ENCODE results near the gene TGFA. TPM values are rescaled to one million over a fixed set of nuclear protein-coding genes. Genes with fewer than 3 reads are reported as not detected.

TGFA gene
- total RNA-seq, 1 donor from 2014 or later = 89.1 TPM

DNA sequence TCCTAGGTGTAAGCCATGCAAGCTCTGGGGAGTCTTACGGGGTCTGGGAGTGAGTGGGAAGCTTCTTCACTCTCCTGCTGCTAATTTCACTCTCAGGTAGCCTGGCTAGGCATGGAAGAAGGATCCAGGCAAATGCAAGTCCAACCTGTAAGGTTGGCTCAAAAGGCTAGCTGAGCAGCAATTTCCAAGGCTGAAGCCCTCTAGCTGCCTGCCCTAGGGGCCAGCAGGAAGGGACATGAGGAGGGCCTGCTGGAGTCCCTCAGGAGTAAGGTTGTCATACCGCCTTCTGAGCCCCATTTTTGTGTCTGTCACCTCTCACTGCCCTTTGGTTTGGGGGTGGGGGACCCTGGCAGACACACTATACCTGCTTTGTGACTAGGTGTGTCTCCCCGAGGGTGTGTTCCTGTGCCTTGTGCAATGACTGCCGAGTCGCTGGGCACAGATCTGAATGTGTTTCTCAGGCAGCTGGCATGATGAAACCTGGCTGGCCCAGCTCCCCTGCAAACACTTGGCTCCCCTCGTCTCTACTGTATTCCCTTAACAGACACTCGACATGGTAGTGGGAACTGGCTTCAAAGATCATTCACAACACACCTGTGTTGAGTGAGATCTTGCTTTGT lies 127.8 kb downstream of the TGFA start:
- TF ChIP-seq, protein P1, sequence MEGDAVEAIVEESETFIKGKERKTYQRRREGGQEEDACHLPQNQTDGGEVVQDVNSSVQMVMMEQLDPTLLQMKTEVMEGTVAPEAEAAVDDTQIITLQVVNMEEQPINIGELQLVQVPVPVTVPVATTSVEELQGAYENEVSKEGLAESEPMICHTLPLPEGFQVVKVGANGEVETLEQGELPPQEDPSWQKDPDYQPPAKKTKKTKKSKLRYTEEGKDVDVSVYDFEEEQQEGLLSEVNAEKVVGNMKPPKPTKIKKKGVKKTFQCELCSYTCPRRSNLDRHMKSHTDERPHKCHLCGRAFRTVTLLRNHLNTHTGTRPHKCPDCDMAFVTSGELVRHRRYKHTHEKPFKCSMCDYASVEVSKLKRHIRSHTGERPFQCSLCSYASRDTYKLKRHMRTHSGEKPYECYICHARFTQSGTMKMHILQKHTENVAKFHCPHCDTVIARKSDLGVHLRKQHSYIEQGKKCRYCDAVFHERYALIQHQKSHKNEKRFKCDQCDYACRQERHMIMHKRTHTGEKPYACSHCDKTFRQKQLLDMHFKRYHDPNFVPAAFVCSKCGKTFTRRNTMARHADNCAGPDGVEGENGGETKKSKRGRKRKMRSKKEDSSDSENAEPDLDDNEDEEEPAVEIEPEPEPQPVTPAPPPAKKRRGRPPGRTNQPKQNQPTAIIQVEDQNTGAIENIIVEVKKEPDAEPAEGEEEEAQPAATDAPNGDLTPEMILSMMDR (conservative IDR thresholded peaks at IDR 0.05; ENCODE audit: low read depth, low read length) = no peak
- DNase-seq (ENCODE audit: low read depth) = no peak

DNA sequence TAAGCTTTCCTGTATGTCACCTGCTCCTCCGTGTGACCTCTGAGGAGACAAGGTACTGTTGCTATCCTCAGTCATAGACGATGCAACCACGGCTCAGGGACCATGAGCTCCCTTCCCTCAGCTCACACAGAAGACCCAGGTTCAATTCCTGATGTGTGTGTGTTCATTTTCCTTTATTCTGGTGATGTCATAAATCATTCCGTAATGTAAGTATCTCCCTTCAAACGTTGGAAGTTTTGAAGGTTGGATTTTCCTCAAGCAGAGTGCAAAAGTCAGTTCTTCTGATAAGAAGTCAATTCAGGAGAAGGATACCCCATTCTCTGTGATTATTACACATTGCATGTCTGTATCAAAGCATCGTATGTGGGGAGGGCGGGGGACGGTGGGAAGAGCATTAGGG lies 132.9 kb downstream of the TGFA start:
- DNase-seq (ENCODE audit: low read depth) = no peak
- TF ChIP-seq, protein P1 (conservative IDR thresholded peaks at IDR 0.05; ENCODE audit: low read depth, low read length) = no peak
- H3K4me3 ChIP-seq (ENCODE audit: low read depth, low read length) = no peak overlapping the region

More for the DNA sequence above, 127.8 kb downstream of the TGFA start:
- no peak overlapping the region for H3K4me3 ChIP-seq (ENCODE audit: low read depth, low read length)

DNA sequence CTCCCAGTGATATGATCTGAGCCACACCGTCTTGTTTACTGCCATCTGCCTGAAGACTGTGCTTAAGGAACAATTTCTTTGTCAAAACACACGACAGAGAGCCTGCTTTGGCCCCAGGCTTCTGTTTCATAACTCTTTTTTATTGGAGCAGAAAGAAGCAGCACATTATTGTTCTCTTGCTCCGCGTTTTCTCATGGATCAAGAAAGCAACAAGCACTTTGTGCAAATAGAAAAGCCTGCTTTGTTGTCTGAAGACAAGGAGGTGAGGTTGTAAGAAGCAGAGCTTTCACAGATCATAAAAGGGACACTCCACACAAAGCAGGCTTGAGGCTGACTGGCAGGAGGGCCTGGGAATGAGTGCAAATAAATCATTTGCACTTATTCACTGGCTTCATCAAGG lies 133.5 kb downstream of the TGFA start:
- no peak overlapping the region for H3K4me3 ChIP-seq (ENCODE audit: low read depth, low read length)
- TF ChIP-seq, protein P1 (conservative IDR thresholded peaks at IDR 0.05; ENCODE audit: low read depth, low read length) = no peak
- no peak for DNase-seq (ENCODE audit: low read depth)

DNA sequence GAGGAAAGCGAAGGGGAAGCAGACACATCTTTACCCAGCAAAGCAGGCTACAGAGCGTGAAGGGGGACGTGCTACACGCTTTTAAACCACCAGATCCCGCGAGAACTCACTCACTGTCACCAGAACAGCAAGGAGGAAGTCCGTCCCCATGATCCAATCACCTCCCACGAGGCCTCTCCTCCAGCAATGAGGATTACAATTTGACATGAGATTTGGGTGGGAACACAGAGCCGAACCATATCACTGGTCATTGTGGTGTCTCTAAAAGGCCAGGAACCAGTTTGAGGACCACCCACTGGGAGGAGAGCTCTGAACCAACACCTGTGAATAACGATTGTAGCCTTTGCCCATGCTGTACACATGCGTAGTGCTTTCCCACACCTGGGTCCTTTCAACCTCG lies 135.1 kb downstream of the TGFA start:
- H3K4me3 ChIP-seq (ENCODE audit: low read depth, low read length) = no peak overlapping the region
- TF ChIP-seq, protein P1 (conservative IDR thresholded peaks at IDR 0.05; ENCODE audit: low read depth, low read length) = no peak
- no peak for DNase-seq (ENCODE audit: low read depth)

DNA sequence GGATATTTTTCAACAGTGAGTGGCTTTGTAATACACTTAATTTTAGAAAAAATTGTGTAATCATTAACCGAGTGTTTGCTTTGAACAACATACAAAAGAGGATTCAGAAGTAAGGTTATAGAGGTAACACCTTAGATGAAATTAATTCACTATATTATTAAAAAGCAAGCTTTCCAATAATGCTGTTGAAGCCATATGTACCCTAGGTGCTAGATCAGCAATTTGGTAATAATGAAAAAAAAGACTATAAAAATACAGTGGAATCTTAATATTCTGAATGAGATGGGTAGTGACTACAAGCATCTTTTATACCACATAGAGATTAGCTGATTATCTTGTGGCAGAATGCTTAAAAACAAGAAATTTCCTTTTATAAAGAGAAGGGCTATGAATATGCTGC lies 136.6 kb downstream of the TGFA start:
- TF ChIP-seq, protein P1 (conservative IDR thresholded peaks at IDR 0.05; ENCODE audit: low read depth, low read length) = no peak
- DNase-seq (ENCODE audit: low read depth) = no peak

DNA sequence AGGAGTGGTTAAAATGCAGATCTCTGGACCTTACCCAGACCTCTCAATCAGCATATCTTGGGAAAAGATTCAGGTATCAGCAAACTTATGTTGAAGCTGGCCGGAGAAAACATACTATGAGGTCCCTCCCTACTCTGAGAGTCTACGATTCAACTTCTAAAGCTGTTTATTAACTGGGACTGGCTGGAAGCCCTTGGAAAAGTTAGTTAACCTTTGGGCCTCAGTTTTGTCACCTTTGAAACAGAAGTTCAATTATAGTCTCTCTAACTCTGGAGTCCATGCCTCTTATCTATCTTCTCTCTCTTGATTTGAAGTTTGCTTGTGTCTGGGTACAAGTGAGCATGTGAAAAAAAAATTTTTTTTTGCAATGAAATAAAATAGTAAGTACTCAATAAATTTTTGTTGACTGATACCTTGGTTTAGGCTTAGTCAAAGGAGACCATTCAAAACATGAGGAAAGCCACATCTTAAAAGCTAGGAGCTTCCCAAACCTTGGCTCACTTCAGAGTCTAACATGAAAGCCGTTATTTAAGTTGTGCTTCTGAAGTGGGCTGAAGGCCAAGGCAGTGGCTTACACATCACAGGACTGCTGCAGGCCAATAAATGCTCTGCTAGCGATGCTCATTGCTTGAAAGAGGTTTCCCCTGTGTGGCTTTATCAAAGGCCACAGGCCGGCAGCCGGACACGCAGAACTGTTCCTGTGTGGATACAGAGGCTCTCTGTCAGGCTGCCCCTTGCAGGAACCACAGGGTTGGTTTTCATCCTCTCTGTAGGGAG lies 141.1 kb downstream of the TGFA start:
- H3K4me3 ChIP-seq (ENCODE audit: low read depth, low read length) = no peak overlapping the region
- no peak for DNase-seq (ENCODE audit: low read depth)
- TF ChIP-seq, protein P1 (conservative IDR thresholded peaks at IDR 0.05; ENCODE audit: low read depth, low read length) = no peak

More for the DNA sequence above, 136.6 kb downstream of the TGFA start:
- no peak overlapping the region for H3K4me3 ChIP-seq (ENCODE audit: low read depth, low read length)
